IMR-90 (cell line): ENCODE results near the gene CRYGS. TPM values are rescaled to one million over a fixed set of nuclear protein-coding genes. Genes with fewer than 3 reads are reported as not detected.
A peak's percentile ranks its signal among the peaks of the same experiment; 100 is the strongest.

ENCODE experiments used
- ATAC-seq: fragments of 200-7000 bp; cut with Tn5 transposase; 2 replicates; pipeline ENCODE4 v1.9.1; 2020; ENCODE audit warnings: low read depth, mild to moderate bottlenecking, moderate library complexity
- BruUV-seq: library from RNA; stranded (reverse); fragments of 400-500 nt; replicated peaks from 2 replicates; lab custom pipeline; 2021; lab: Mats Ljungman, UMichigan
- CTCF ChIA-PET: fragments of 300-600 bp; formaldehyde crosslinking; extraction: SDS; loops from one replicate; lab custom pipeline; 2021; ENCODE audit warnings: antibody characterized with exemption; lab: Yijun Ruan, JAX
- POLR2A ChIA-PET: fragments of 300-600 bp; sonication (Branson Sonifier 250); formaldehyde crosslinking; loops from one replicate; lab custom pipeline; 2022; ENCODE audit warnings: antibody characterized with exemption; ENCODE audit not compliant: unreplicated experiment; lab: Charles Lee
- DNase-seq: peaks from one replicate; pipeline ENCODE4 v3.0.0; 2013
- H2AFZ ChIP-seq: replicated peaks from 2 replicates; pipeline ENCODE3; 2013; ENCODE audit warnings: low read length, mild to moderate bottlenecking; ENCODE audit not compliant: poor library complexity
- H2AK5ac ChIP-seq: 2 replicates; pipeline ENCODE4 v1.6.1; 2013; ENCODE audit warnings: low read depth, low read length, inconsistent platforms
- H2AK9ac ChIP-seq: replicated peaks from 2 replicates; pipeline ENCODE3; 2013; ENCODE audit warnings: mild to moderate bottlenecking, low read depth, low read length, moderate library complexity; ENCODE audit not compliant: poor library complexity
- H2BK120ac ChIP-seq: 2 replicates; pipeline ENCODE4 v1.6.1; 2013; ENCODE audit warnings: low read depth, low read length, inconsistent platforms
- H2BK15ac ChIP-seq: 3 replicates; pipeline ENCODE4 v1.6.1; 2013; ENCODE audit warnings: low read depth, low read length, inconsistent platforms
- H2BK20ac ChIP-seq: 2 replicates; pipeline ENCODE4 v1.6.1; 2013; ENCODE audit warnings: low read depth, mild to moderate bottlenecking, inconsistent platforms, low read length, moderate library complexity
- H2BK5ac ChIP-seq: 2 replicates; pipeline ENCODE4 v1.6.1; 2013; ENCODE audit warnings: mild to moderate bottlenecking, low read depth, low read length, inconsistent platforms; ENCODE audit not compliant: poor library complexity, severe bottlenecking
- H3K14ac ChIP-seq: replicated peaks from 2 replicates; pipeline ENCODE4 v1.6.1; 2013; ENCODE audit warnings: low read depth, low read length, inconsistent platforms
- H3K18ac ChIP-seq: 2 replicates; pipeline ENCODE4 v1.6.1; 2013; ENCODE audit warnings: low read depth, low read length, control low read depth
- H3K23ac ChIP-seq: 2 replicates; pipeline ENCODE4 v1.6.1; 2013; ENCODE audit warnings: low read depth, low read length, inconsistent platforms
- H3K27ac ChIP-seq: 2 replicates; pipeline ENCODE4 v1.5.1; 2013; ENCODE audit warnings: mild to moderate bottlenecking, control low read depth, low read length; ENCODE audit not compliant: insufficient read depth
- H3K27me3 ChIP-seq: 2 replicates; pipeline ENCODE4 v1.6.1; 2013; ENCODE audit warnings: low read length; ENCODE audit not compliant: control insufficient read depth, insufficient read depth
- H3K36me3 ChIP-seq: 2 replicates; pipeline ENCODE4 v1.6.1; 2013; ENCODE audit warnings: low read length, mixed read lengths; ENCODE audit not compliant: control insufficient read depth, insufficient read depth
- H3K4ac ChIP-seq: 2 replicates; pipeline ENCODE4 v1.6.1; 2013; ENCODE audit warnings: low read depth, low read length, inconsistent platforms
- H3K4me1 ChIP-seq: 2 replicates; pipeline ENCODE4 v1.6.1; 2013; ENCODE audit warnings: low read length, mixed read lengths; ENCODE audit not compliant: control insufficient read depth, insufficient read depth
- H3K4me2 ChIP-seq: 2 replicates; pipeline ENCODE4 v1.6.1; 2013; ENCODE audit warnings: low read depth, mild to moderate bottlenecking, control low read depth, low read length, moderate library complexity
- H3K4me3 ChIP-seq: 2 replicates; pipeline ENCODE4 v1.5.1; 2013; ENCODE audit warnings: low read depth, mild to moderate bottlenecking, control low read depth, low read length, moderate library complexity; ENCODE audit not compliant: insufficient read depth
- H3K56ac ChIP-seq: 2 replicates; pipeline ENCODE4 v1.6.1; 2013; ENCODE audit warnings: low read length, inconsistent platforms; ENCODE audit not compliant: insufficient read depth; ENCODE audit errors: extremely low read depth
- H3K79me1 ChIP-seq, 2 experiments: 2 replicates each; pipeline ENCODE4 v1.6.1; 2013; ENCODE audit warnings: low read length in 2 of 2, inconsistent platforms in 1 of 2, low read depth in 1 of 2
- H3K9ac ChIP-seq: 2 replicates; pipeline ENCODE4 v1.6.1; 2013; ENCODE audit warnings: low read depth, low read length, control low read depth
- H3K9me1 ChIP-seq: 2 replicates; pipeline ENCODE4 v1.6.1; 2013; ENCODE audit warnings: low read length, inconsistent platforms; ENCODE audit not compliant: insufficient read depth
- H3K9me3 ChIP-seq: 2 replicates; pipeline ENCODE4 v1.6.1; 2013; ENCODE audit warnings: low read length; ENCODE audit not compliant: control insufficient read depth, insufficient read depth
- H4K20me1 ChIP-seq: 2 replicates; pipeline ENCODE4 v1.6.1; 2013; ENCODE audit warnings: low read length, inconsistent platforms; ENCODE audit not compliant: insufficient read depth
- H4K5ac ChIP-seq: 2 replicates; pipeline ENCODE4 v1.6.1; 2013; ENCODE audit warnings: mild to moderate bottlenecking, low read depth, low read length, control low read depth
- H4K8ac ChIP-seq, 2 experiments: 2 replicates each; pipeline ENCODE4 v1.6.1; 2013; ENCODE audit warnings: low read depth in 2 of 2, low read length in 2 of 2, control low read depth in 1 of 2, inconsistent platforms in 1 of 2
- H4K91ac ChIP-seq: 2 replicates; pipeline ENCODE4 v1.6.1; 2013; ENCODE audit warnings: low read depth, low read length, inconsistent platforms; ENCODE audit not compliant: insufficient read depth
- BHLHE40 ChIP-seq: fragments of 150-350 bp; IDR thresholded peaks from 2 replicates; pipeline ENCODE4 v1.6.1; 2016; ENCODE audit warnings: mild to moderate bottlenecking, low read depth, low read length
- CEBPB ChIP-seq: IDR thresholded peaks from 2 replicates; pipeline ENCODE4 v1.6.1; 2012; ENCODE audit warnings: low read depth, low read length, improper control_type of control experiment
- CHD1 ChIP-seq: IDR thresholded peaks from 2 replicates; pipeline ENCODE4 v1.6.1; 2012; ENCODE audit warnings: low read depth, low read length, improper control_type of control experiment
- CTCF ChIP-seq: conservative IDR thresholded peaks from 2 replicates; pipeline ENCODE4 v1.5.1; 2012; ENCODE audit warnings: mild to moderate bottlenecking, low read depth, low read length, improper control_type of control experiment
- ELK1 ChIP-seq: fragments of 150-350 bp; IDR thresholded peaks from 2 replicates; pipeline ENCODE4 v1.6.1; 2016; ENCODE audit warnings: low read depth, mild to moderate bottlenecking, low read length, moderate library complexity, borderline replicate concordance
- FOS ChIP-seq: fragments of 150-350 bp; IDR thresholded peaks from 2 replicates; pipeline ENCODE4 v1.6.1; 2016; ENCODE audit warnings: low read depth, low read length
- MAFK ChIP-seq: IDR thresholded peaks from 2 replicates; pipeline ENCODE4 v1.6.1; 2012; ENCODE audit warnings: low read depth, low read length, improper control_type of control experiment
- MXI1 ChIP-seq: IDR thresholded peaks from 2 replicates; pipeline ENCODE4 v1.6.1; 2012; ENCODE audit warnings: low read depth, mild to moderate bottlenecking, low read length, moderate library complexity, borderline replicate concordance
- NFE2L2 ChIP-seq: fragments of 150-350 bp; IDR thresholded peaks from 2 replicates; pipeline ENCODE4 v1.6.1; 2016; ENCODE audit warnings: low read depth, mild to moderate bottlenecking, low read length
- POLR2A ChIP-seq: IDR thresholded peaks from 2 replicates; pipeline ENCODE4 v1.6.1; 2012; ENCODE audit warnings: mild to moderate bottlenecking, low read depth, low read length
- RAD21 ChIP-seq: IDR thresholded peaks from 2 replicates; pipeline ENCODE4 v1.6.1; 2012; ENCODE audit warnings: low read length, improper control_type of control experiment
- RCOR1 ChIP-seq: IDR thresholded peaks from 2 replicates; pipeline ENCODE4 v1.6.1; 2012; ENCODE audit warnings: mild to moderate bottlenecking, low read length, improper control_type of control experiment; ENCODE audit not compliant: insufficient replicate concordance
- RFX5 ChIP-seq: IDR thresholded peaks from 2 replicates; pipeline ENCODE4 v1.8.0; 2012; ENCODE audit warnings: low read depth, mild to moderate bottlenecking, low read length, moderate library complexity
- SMC3 ChIP-seq: fragments of 150-350 bp; IDR thresholded peaks from 2 replicates; pipeline ENCODE4 v1.6.1; 2016; ENCODE audit warnings: low read depth, mild to moderate bottlenecking, antibody characterized with exemption, low read length, moderate library complexity
- USF2 ChIP-seq: fragments of 150-350 bp; IDR thresholded peaks from 2 replicates; pipeline ENCODE4 v1.6.1; 2017; ENCODE audit warnings: mild to moderate bottlenecking, antibody characterized with exemption, low read length, low read depth
- WGBS, 2 experiments: methylation state at CpG; one replicate each; pipeline versions ENCODE4 v1.1.5 to v1.1.7; 2013; ENCODE audit warnings: missing lambda C conversion rate in 2 of 2; ENCODE audit not compliant: insufficient read length in 1 of 2; ENCODE audit errors: extremely low coverage in 2 of 2; 5-methylcytosine and 5-hydroxymethylcytosine counted together
- dilution Hi-C: fragments of 300-500 bp; cut with HindIII; formaldehyde crosslinking; loops from one replicate; pipeline ENCODE4 v1.14.3; 2018; ENCODE audit warnings: low sequenced_read_pairs; ENCODE audit not compliant: unreplicated experiment
- in situ Hi-C: fragments of 300-500 bp; cut with MboI; formaldehyde crosslinking; loops from 3 replicates; pipeline ENCODE4 v1.14.3; 2019; ENCODE audit warnings: low sequenced_read_pairs, inconsistent platforms, mixed read lengths
- intact Hi-C: fragments of 100-400 bp; cut with micrococcal nuclease; formaldehyde crosslinking; loops from 2 replicates; pipeline ENCODE4 v1.10.0; 2022
- polyA plus RNA-seq, 3 experiments: library from polyadenylated mRNA; depleted of rRNA; stranded (reverse); fragments of >200 nt; gene quantifications; 2 replicates each; pipeline ENCODE4 v1.2.3, GENCODE V29; 2012; ENCODE audit warnings: low replicate concordance in 1 of 3
- total RNA-seq: library from RNA; depleted of rRNA; stranded (reverse); fragments of >200 nt; gene quantifications from 2 replicates; pipeline ENCODE4 v1.2.3, GENCODE V29; 2012

Gene CRYGS
- total and polyA plus RNA-seq, 2 of the 4 experiments (the other 2 are of a cell fraction): 0.36 to 2.1 TPM

GRCh38 chr3:186520957-186521842, 23.0 kb downstream of the CRYGS start:
- H3K56ac ChIP-seq: no peak overlapping the region
- no peak overlapping the region for H3K9ac ChIP-seq
- H3K4me3 ChIP-seq: no peak overlapping the region
- ChIA-PET CTCF (interaction anchor here (0.6 kb wide), 1 partner anchor 21 kb away, joined by 4 read pairs; no protein-coding TSS in a partner anchor), POLR2A (no interaction called here)
- H2BK120ac ChIP-seq: no peak overlapping the region
- no peaks in the 10 kb centered on the region for H3K79me1 ChIP-seq
- H3K4ac ChIP-seq: no peak overlapping the region
- H4K20me1 ChIP-seq: no peaks in the 10 kb centered on the region
- peaks cover 21% of the 10 kb centered on the region for H3K27me3 ChIP-seq
- intact Hi-C loops (no loop called here), dilution Hi-C loops (no loop called here), in situ Hi-C loops (no loop called here)
- no peak overlapping the region; the same call in 1 of the 2 replicates for H3K4me2 ChIP-seq
- 24% methylated on average over 4 of the region's 10 CpGs; no CpG with 5 or more reads in 1 of the 2 experiments for WGBS, 2 experiments
- H3K9me3 ChIP-seq: peaks cover 3% of the 10 kb centered on the region; the same call in 1 of the 2 replicates
- no peaks in the 10 kb centered on the region for H3K36me3 ChIP-seq
- no peak overlapping the region for H3K27ac ChIP-seq
- no peak overlapping the region for H3K14ac ChIP-seq
- no peak overlapping the region for H4K5ac ChIP-seq
- no peak overlapping the region for H2AK5ac ChIP-seq
- DNase-seq (no peak), ATAC-seq (peak; percentile 49)
- no peak overlapping the region for H2BK15ac ChIP-seq
- H4K8ac ChIP-seq: no peak overlapping the region
- H3K23ac ChIP-seq: no peak overlapping the region
- no peaks in the 10 kb centered on the region for H3K4me1 ChIP-seq
- no TSS peak for BruUV-seq
- H4K91ac ChIP-seq: no peak overlapping the region
- no peak overlapping the region for H2BK20ac ChIP-seq
- no peaks in the 10 kb centered on the region for H3K9me1 ChIP-seq
- H3K18ac ChIP-seq: no peak overlapping the region
- no peak overlapping the region for H2AK9ac ChIP-seq
- H2AFZ ChIP-seq: peak overlapping the region; percentile 26
- no peak overlapping the region for H2BK5ac ChIP-seq
- no peak for TF ChIP-seq MAFK
- TF ChIP-seq ELK1: no peak
- TF ChIP-seq RFX5: no peak
- no peak for TF ChIP-seq POLR2A
- no peak for TF ChIP-seq RAD21
- TF ChIP-seq FOS: no peak
- TF ChIP-seq CTCF: no peak
- no peak for TF ChIP-seq MXI1
- no peak for TF ChIP-seq USF2
- no peak for TF ChIP-seq RCOR1
- no peak for TF ChIP-seq BHLHE40
- no peak for TF ChIP-seq SMC3
- TF ChIP-seq NFE2L2: no peak
- no peak for TF ChIP-seq CHD1
- TF ChIP-seq CEBPB: no peak
